CD4-positive, alpha-beta T cell (primary cell): Measurements from ENCODE around the gene RBM28. TPM values are rescaled to one million over a fixed set of nuclear protein-coding genes. Genes with fewer than 3 reads are reported as not detected.

Experiments used
- ATAC-seq: fragments of 200-7000 bp; cut with Tn5 transposase; one replicate; pipeline ENCODE4 v1.10.0; 2022; ENCODE audit warnings: mild to moderate bottlenecking; ENCODE audit not compliant: poor library complexity
- CTCF ChIA-PET: fragments of 350-600 bp; sonication (Branson Sonifier 250); formaldehyde crosslinking; loops from one replicate; lab custom pipeline; 2021; ENCODE audit warnings: antibody characterized with exemption, inconsistent platforms; lab: Charles Lee
- POLR2A ChIA-PET: fragments of 350-600 bp; sonication (Branson Sonifier 250); formaldehyde crosslinking; loops from one replicate; lab custom pipeline; 2021; ENCODE audit warnings: antibody characterized with exemption, inconsistent platforms; lab: Charles Lee
- DNase-seq, 14 experiments: peaks; one replicate each; pipeline ENCODE4 v3.0.0-alpha.2; 2013 to 2020; ENCODE audit warnings: mixed read lengths in 2 of 14
- H3K27ac ChIP-seq, 2 donors: one replicate each; pipeline versions ENCODE4 v1.5.1 to v1.7.0; 2013; ENCODE audit warnings: low read length in 2 of 2, low read depth in 1 of 2, mild to moderate bottlenecking in 1 of 2
- H3K27me3 ChIP-seq, 2 experiments: 1 replicate in 1 of 2; 2 replicates in 1 of 2; pipeline versions ENCODE4 v1.6.1 to v1.7.0; 2013; ENCODE audit warnings: low read length in 2 of 2, control low read depth in 1 of 2, mild to moderate bottlenecking in 1 of 2, moderate library complexity in 1 of 2; ENCODE audit not compliant: insufficient read depth in 2 of 2, control insufficient read depth in 1 of 2
- H3K36me3 ChIP-seq: one replicate; pipeline ENCODE4 v1.6.1; 2013; ENCODE audit warnings: low read length, control low read depth; ENCODE audit not compliant: insufficient read depth
- H3K4me1 ChIP-seq: one replicate; pipeline ENCODE4 v1.6.1; 2013; ENCODE audit warnings: low read length, control low read depth; ENCODE audit not compliant: insufficient read depth
- H3K4me3 ChIP-seq: one replicate; pipeline ENCODE4 v1.5.1; 2013; ENCODE audit warnings: mild to moderate bottlenecking, low read length, moderate library complexity
- H3K9me3 ChIP-seq, 2 experiments: 1 replicate in 1 of 2; 2 replicates in 1 of 2; pipeline versions ENCODE4 v1.6.1 to v1.7.0; 2013; ENCODE audit warnings: low read length in 2 of 2, mild to moderate bottlenecking in 2 of 2, control low read depth in 1 of 2, moderate library complexity in 1 of 2; ENCODE audit not compliant: control insufficient read depth in 1 of 2, insufficient read depth in 1 of 2
- H3K27ac Mint-ChIP-seq: one replicate; pipeline ENCODE4 v1.8.0; 2020; ENCODE audit warnings: mixed read lengths
- H3K27me3 Mint-ChIP-seq: one replicate; pipeline ENCODE4 v1.8.0; 2021; ENCODE audit warnings: mixed read lengths
- H3K36me3 Mint-ChIP-seq: one replicate; pipeline ENCODE4 v1.8.0; 2021; ENCODE audit warnings: low read depth, mixed read lengths
- H3K4me1 Mint-ChIP-seq: one replicate; pipeline ENCODE4 v1.8.0; 2021; ENCODE audit warnings: low read depth, mixed read lengths
- H3K4me3 Mint-ChIP-seq: one replicate; pipeline ENCODE4 v1.8.0; 2020; ENCODE audit warnings: mild to moderate bottlenecking, mixed read lengths
- H3K9me3 Mint-ChIP-seq: one replicate; pipeline ENCODE4 v1.8.0; 2020; ENCODE audit warnings: mixed read lengths
- CTCF ChIP-seq: fragments of 200-600 bp; IDR thresholded peaks from one replicate; pipeline ENCODE4 v1.8.0; 2022; ENCODE audit warnings: antibody characterized with exemption, mild to moderate bottlenecking
- intact Hi-C, 2 experiments: fragments of 100-400 bp; cut with DNase I in 1 of 2; cut with micrococcal nuclease in 1 of 2; formaldehyde crosslinking; loops; one replicate each; pipeline versions ENCODE4 v1.15.1 to v1.9.0; 2023 to 2025; cut with DNase I, micrococcal nuclease
- polyA plus RNA-seq, 2 donors: library from polyadenylated mRNA; unstranded; fragments of 120-200 nt; gene quantifications; one replicate each; pipeline ENCODE4 v1.2.1, GENCODE V29; 2013
- total RNA-seq, 174 experiments: library from RNA in 2 of 174; stranded (reverse) in 2 of 174; gene quantifications; one replicate each; pipeline ENCODE4 v1.2.3 and lab custom pipeline; 2021 to 2026

Gene RBM28
- total RNA-seq (10 to 100 TPM; 10.1 to 10.5 TPM), total RNA-seq (lab: John Stamatoyannopoulos, UW) (22.1 to 199 (median 81.1) reads per million in 172 experiments)
- polyA plus RNA-seq (2013, experiment 1 of 2), result 23.2 TPM
- polyA plus RNA-seq (2013, experiment 2 of 2), result 28.1 TPM

- CTCF ChIA-PET, result interaction anchor here (0.7 to 2.0 kb wide), 7 partner anchors 37 to 711 kb away, joined by 3 to 6 read pairs (median 3); partner anchors contain the start of gene TNPO3
- peak within 1 kb of the TSS; percentile 97 for H3K4me3 Mint-ChIP-seq
- POLR2A ChIA-PET, result interaction anchor here (0.5 to 2.3 kb wide), 12 partner anchors 14 to 1708 kb away, joined by 3 to 8 read pairs (median 4); partner anchors contain the start of genes ATP6V1F and ZC3HC1
- peaks cover 8% of the 10 kb centered on the region for H3K36me3 ChIP-seq
- H3K27me3 ChIP-seq, result no peaks in the 10 kb centered on the region
- peak within 1 kb of the TSS; percentile 73 for H3K4me3 ChIP-seq
- H3K27ac Mint-ChIP-seq, result peak within 1 kb of the TSS; percentile 91
- peaks cover 10% of the 10 kb centered on the region for H3K27me3 Mint-ChIP-seq
- TF ChIP-seq CTCF, result no peak
- H3K9me3 ChIP-seq, result no peaks in the 10 kb centered on the region
- intact Hi-C loops, result loop anchor here (1.0 to 10.0 kb wide), 10 partner anchors 64 to 1709 kb away; partner anchors contain the start of genes ZC3HC1 (in 2 of the 2), AHCYL2 (in 1 of the 2), ARF5 (in 1 of the 2) and GCC1 (in 1 of the 2)
- H3K9me3 Mint-ChIP-seq, result no peaks in the 10 kb centered on the region
- ATAC-seq, result peak; percentile 94
- H3K4me1 Mint-ChIP-seq, result peaks cover 48% of the 10 kb centered on the region
- peak; percentile 73 to 94 (median 81) for DNase-seq
- peaks cover 20% of the 10 kb centered on the region for H3K4me1 ChIP-seq
- peak within 1 kb of the TSS; percentile 75 to 79 for H3K27ac ChIP-seq
- peaks cover 36% of the 10 kb centered on the region for H3K36me3 Mint-ChIP-seq
Measured at GRCh38 chr7:128343554-128344430, at the start of gene RBM28. Gene RBM28, minus strand, starts transcription at chr7:128343908. Its CDS starts 115 bp downstream, at chr7:128343793.

GRCh38 chr7:128392446-128393327 is 49.0 kb upstream of the RBM28 start:
- H3K4me3 Mint-ChIP-seq, result no peak overlapping the region
- Histone ChIP-seq H3K4me1 (peaks cover 3% of the 10 kb centered on the region), H3K36me3 (peaks cover 46% of the 10 kb centered on the region), H3K9me3 (no peaks in the 10 kb centered on the region), H3K27me3 (peaks cover 0 to 5% of the 10 kb centered on the region in 2 experiments), H3K4me3 (no peak overlapping the region), H3K27ac (no peak overlapping the region)
- no peaks in the 10 kb centered on the region for H3K9me3 Mint-ChIP-seq
- no peaks in the 10 kb centered on the region for H3K27me3 Mint-ChIP-seq
- ChIA-PET CTCF (no interaction called here), POLR2A (no interaction called here)
- H3K27ac Mint-ChIP-seq, result no peak overlapping the region
- DNase-seq (no peak), ATAC-seq (no peak)
- TF ChIP-seq CTCF, result no peak
- no peaks in the 10 kb centered on the region for H3K4me1 Mint-ChIP-seq
- peaks cover 30% of the 10 kb centered on the region for H3K36me3 Mint-ChIP-seq
- intact Hi-C loops, result no loop called here

GRCh38 chr7:128391805-128392204 is 48.1 kb upstream of the RBM28 start:
- Mint-ChIP-seq H3K27me3 (no peaks in the 10 kb centered on the region), H3K4me1 (no peaks in the 10 kb centered on the region), H3K9me3 (no peaks in the 10 kb centered on the region), H3K36me3 (peaks cover 22% of the 10 kb centered on the region), H3K27ac (no peak overlapping the region), H3K4me3 (no peak overlapping the region)
- ChIA-PET CTCF (no interaction called here), POLR2A (interaction anchor here (0.8 kb wide), 1 partner anchor 48 kb away, joined by 4 read pairs; the partner anchor contains the start of gene RBM28)
- DNase-seq (no peak), ATAC-seq (no peak)
- H3K36me3 ChIP-seq, result peaks cover 37% of the 10 kb centered on the region
- H3K4me1 ChIP-seq, result peaks cover 5% of the 10 kb centered on the region
- H3K27me3 ChIP-seq, result peaks cover 0 to 5% of the 10 kb centered on the region in 2 experiments
- no peak overlapping the region for H3K27ac ChIP-seq
- intact Hi-C loops, result no loop called here
- no peak for TF ChIP-seq CTCF
- H3K4me3 ChIP-seq, result no peak overlapping the region
- no peaks in the 10 kb centered on the region for H3K9me3 ChIP-seq
